ENCODE data around the gene BCAS3.

GRCh38 chr17:61131585-61131984 lies 453.9 kb downstream of the BCAS3 start:
- TF ChIP-seq CTCF (IDR thresholded peaks at IDR 0.05; ENCODE audit: low read depth, low read length) (no peak), EZH2phosphoT487 (IDR thresholded peaks at IDR 0.05; ENCODE audit: low read depth) (no peak)

Data from OCI-LY3 (cell line).